ENCODE measurements around the gene INPP5K. TPM values are rescaled to one million over a fixed set of nuclear protein-coding genes. Genes with fewer than 3 reads are reported as not detected.
"Not testable (repeated sequence)": the region's sequence is repeated elsewhere in the genome, so short reads cannot be mapped to it uniquely, and the experiment has no call there.

INPP5K gene
- total and polyA plus RNA-seq, 7 experiments from 2014 or later, result 50.5 to 184 (median 84.2) TPM

- CTCF ChIA-PET, result interaction anchor here (0.6 to 1.2 kb wide), 3 partner anchors 31 to 71 kb away, joined by 3 to 4 read pairs (median 4); no protein-coding TSS in a partner anchor
- intact Hi-C loops (cut with micrococcal nuclease), result not testable (repeated sequence)
These were observed 62.7 kb downstream of the INPP5K start for GRCh38 chr17:1453694-1454093.

DNA sequence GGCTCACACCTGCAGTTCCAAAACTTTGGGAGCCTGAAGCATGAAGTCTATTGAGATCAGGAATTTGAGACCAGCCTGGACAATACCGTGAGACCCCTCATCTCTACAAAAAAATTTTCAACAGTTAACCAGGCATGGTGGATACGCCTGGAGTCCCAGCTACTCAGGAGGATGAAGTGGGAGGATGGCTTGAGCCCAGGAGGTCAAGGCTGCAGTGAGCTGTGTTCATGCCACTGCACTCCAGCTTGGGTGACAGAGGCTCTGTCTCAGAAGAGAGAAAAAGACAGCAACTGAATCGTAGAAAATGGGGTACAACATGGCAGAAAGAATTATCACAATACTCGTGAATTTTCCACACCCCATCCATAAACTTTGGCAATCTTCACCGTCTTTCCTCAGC, 63.6 kb downstream of the INPP5K start:
- POLR2A ChIA-PET, result no interaction called here

More at GRCh38 chr17:1453694-1454093, 62.7 kb downstream of the INPP5K start:
- Mint-ChIP-seq H3K4me3 (peak overlapping the region; percentile 33 to 91 (median 62)), H3K27ac (peak overlapping the region in 5 of 9 donors; percentile 13 to 81 (median 43)), H3K4me1 (peaks cover 31 to 66% (median 53%) of the 10 kb centered on the region in 7 donors)
- H3K27ac ChIP-seq (ENCODE audit: low read depth, low read length); ATAC-seq; H3K27me3 ChIP-seq (ENCODE audit: control insufficient read depth in 2 of 2, insufficient read depth in 2 of 2, low read length in 2 of 2); H3K9me3 Mint-ChIP-seq; H3K4me3 ChIP-seq (ENCODE audit: low read length); H3K27me3 Mint-ChIP-seq; DNase-seq; H3K9me3 ChIP-seq (ENCODE audit: control insufficient read depth in 2 of 3, low read length in 3 of 3); H3K36me3 Mint-ChIP-seq: not testable (repeated sequence)
- POLR2A ChIA-PET, result interaction anchor here (1.5 kb wide), 1 partner anchor 88 kb away, joined by 3 read pairs; no protein-coding TSS in a partner anchor
- Histone ChIP-seq H3K4me1 (ENCODE audit: control insufficient read depth in 2 of 2, insufficient read depth in 2 of 2, low read length in 2 of 2) (peaks cover 18 to 31% of the 10 kb centered on the region in 2 donors), H3K36me3 (ENCODE audit: control insufficient read depth in 2 of 3, insufficient read depth in 3 of 3, low read length in 3 of 3) (peaks cover 0 to 11% (median 0%) of the 10 kb centered on the region in 3 experiments)

DNA sequence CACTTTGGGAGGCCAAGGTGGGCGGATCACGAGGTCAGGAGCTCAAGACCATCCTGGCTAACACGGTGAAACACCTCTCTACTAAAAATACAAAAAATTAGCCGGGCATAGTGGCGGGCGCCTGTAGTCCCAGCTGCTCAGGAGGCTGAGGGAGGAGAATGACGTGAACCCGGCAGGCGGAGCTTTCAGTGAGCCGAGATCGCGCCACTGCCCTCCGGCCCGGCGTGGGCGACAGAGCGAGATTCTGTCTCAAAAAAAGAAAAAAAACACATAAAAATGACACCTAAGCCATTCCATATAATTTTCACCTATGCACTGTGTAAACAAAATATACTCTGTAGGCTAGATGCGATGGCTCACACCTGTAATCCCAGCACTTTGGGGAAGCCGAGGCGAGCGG, 66.2 kb downstream of the INPP5K start:
- H3K27ac ChIP-seq (ENCODE audit: low read depth, low read length); intact Hi-C loops (cut with micrococcal nuclease); H3K27me3 Mint-ChIP-seq; H3K9me3 Mint-ChIP-seq; CTCF ChIA-PET; H3K27ac Mint-ChIP-seq; H3K27me3 ChIP-seq (ENCODE audit: control insufficient read depth in 2 of 2, insufficient read depth in 2 of 2, low read length in 2 of 2); H3K9me3 ChIP-seq (ENCODE audit: control insufficient read depth in 2 of 3, low read length in 3 of 3); DNase-seq; POLR2A ChIA-PET; H3K4me3 ChIP-seq (ENCODE audit: low read length); ATAC-seq: not testable (repeated sequence)
- Histone ChIP-seq H3K36me3 (ENCODE audit: control insufficient read depth in 2 of 3, insufficient read depth in 3 of 3, low read length in 3 of 3) (peaks cover 0 to 13% (median 0%) of the 10 kb centered on the region in 3 experiments), H3K4me1 (ENCODE audit: control insufficient read depth in 2 of 2, insufficient read depth in 2 of 2, low read length in 2 of 2) (peaks cover 16 to 35% of the 10 kb centered on the region in 2 donors)
- H3K4me3 Mint-ChIP-seq, result peak overlapping the region in 1 of 10 donors; percentile 9
- H3K4me1 Mint-ChIP-seq, result peaks cover 34 to 83% (median 64%) of the 10 kb centered on the region in 7 donors
- H3K36me3 Mint-ChIP-seq, result peaks cover 0 to 12% (median 4%) of the 10 kb centered on the region in 5 donors

More for the DNA sequence above, 63.6 kb downstream of the INPP5K start:
- CTCF ChIA-PET, result interaction anchor here (0.7 to 1.2 kb wide), 4 partner anchors 32 to 92 kb away, joined by 3 to 4 read pairs (median 3); no protein-coding TSS in a partner anchor
- H3K27ac Mint-ChIP-seq, result peak overlapping the region in 2 of 9 donors; percentile 36 to 47
- H3K27me3 ChIP-seq (ENCODE audit: control insufficient read depth in 2 of 2, insufficient read depth in 2 of 2, low read length in 2 of 2), result no peaks in the 10 kb centered on the region
- no peaks in the 10 kb centered on the region for H3K9me3 Mint-ChIP-seq
- no peak overlapping the region for H3K27ac ChIP-seq (ENCODE audit: low read depth, low read length)
- peaks cover 18 to 34% of the 10 kb centered on the region in 2 donors for H3K4me1 ChIP-seq (ENCODE audit: control insufficient read depth in 2 of 2, insufficient read depth in 2 of 2, low read length in 2 of 2)
- H3K4me3 ChIP-seq (ENCODE audit: low read length), result no peak overlapping the region
- no peak for ATAC-seq
- no peak for DNase-seq
- H3K4me3 Mint-ChIP-seq, result peak overlapping the region in 6 of 10 donors; percentile 47 to 91 (median 62)
- H3K4me1 Mint-ChIP-seq, result peaks cover 32 to 73% (median 53%) of the 10 kb centered on the region in 7 donors
- peaks cover 0 to 8% (median 4%) of the 10 kb centered on the region in 5 donors for H3K36me3 Mint-ChIP-seq
- no peaks in the 10 kb centered on the region for H3K9me3 ChIP-seq (ENCODE audit: control insufficient read depth in 2 of 3, low read length in 3 of 3)
- peaks cover 0 to 8% (median 0%) of the 10 kb centered on the region in 5 donors for H3K27me3 Mint-ChIP-seq
- peaks cover 0 to 11% (median 0%) of the 10 kb centered on the region in 3 experiments for H3K36me3 ChIP-seq (ENCODE audit: control insufficient read depth in 2 of 3, insufficient read depth in 3 of 3, low read length in 3 of 3)
- intact Hi-C loops (cut with micrococcal nuclease), result no loop called here

DNA sequence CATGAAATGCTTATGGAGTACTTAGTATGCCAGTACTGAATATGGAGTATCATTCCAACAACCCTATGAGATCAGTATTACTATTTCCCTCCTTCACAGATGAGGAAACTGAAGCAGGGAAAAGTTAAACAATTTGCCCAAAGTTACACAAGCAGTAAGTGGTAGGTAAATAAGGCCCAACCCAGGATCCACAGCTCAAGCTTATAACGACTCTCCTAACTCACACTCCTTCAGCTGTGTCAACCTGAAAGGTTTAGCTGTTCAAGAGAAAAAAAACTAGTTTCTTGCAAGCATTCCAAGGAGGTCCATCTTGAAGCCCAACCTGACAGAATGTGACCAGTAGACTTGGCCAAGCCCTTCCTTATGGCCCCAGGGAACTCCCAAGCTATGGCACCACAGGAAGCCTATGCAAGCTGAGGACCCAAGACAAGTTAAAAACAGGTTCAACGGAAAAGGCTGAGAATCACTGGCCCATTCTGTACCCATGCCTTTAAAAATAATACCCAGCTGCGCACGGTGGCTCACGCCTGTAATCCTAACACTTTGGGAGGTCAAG, 66.9 kb downstream of the INPP5K start:
- H3K36me3 Mint-ChIP-seq, result peaks cover 0 to 15% (median 4%) of the 10 kb centered on the region in 5 donors
- Histone ChIP-seq H3K36me3 (ENCODE audit: control insufficient read depth in 2 of 3, insufficient read depth in 3 of 3, low read length in 3 of 3) (peaks cover 0 to 13% (median 0%) of the 10 kb centered on the region in 3 experiments), H3K27ac (ENCODE audit: low read depth, low read length) (no peak overlapping the region), H3K4me1 (ENCODE audit: control insufficient read depth in 2 of 2, insufficient read depth in 2 of 2, low read length in 2 of 2) (peaks cover 10 to 28% of the 10 kb centered on the region in 2 donors), H3K9me3 (ENCODE audit: control insufficient read depth in 2 of 3, low read length in 3 of 3) (no peaks in the 10 kb centered on the region), H3K4me3 (ENCODE audit: low read length) (no peak overlapping the region), H3K27me3 (ENCODE audit: control insufficient read depth in 2 of 2, insufficient read depth in 2 of 2, low read length in 2 of 2) (no peaks in the 10 kb centered on the region)
- ChIA-PET POLR2A (interaction anchor here (1.0 kb wide), 1 partner anchor 50 kb away, joined by 3 read pairs; the partner anchor contains the start of gene YWHAE), CTCF (interaction anchor here (0.6 kb wide), 1 partner anchor 110 kb away, joined by 5 read pairs; no protein-coding TSS in a partner anchor)
- H3K4me3 Mint-ChIP-seq, result peak overlapping the region in 6 of 10 donors; percentile 9 to 35 (median 32)
- DNase-seq, result no peak
- peak overlapping the region in 2 of 9 donors; percentile 40 to 54 for H3K27ac Mint-ChIP-seq
- H3K27me3 Mint-ChIP-seq, result no peaks in the 10 kb centered on the region
- ATAC-seq, result no peak
- H3K9me3 Mint-ChIP-seq, result no peaks in the 10 kb centered on the region
- H3K4me1 Mint-ChIP-seq, result peaks cover 32 to 79% (median 60%) of the 10 kb centered on the region in 7 donors
- intact Hi-C loops (cut with micrococcal nuclease), result no loop called here

DNA sequence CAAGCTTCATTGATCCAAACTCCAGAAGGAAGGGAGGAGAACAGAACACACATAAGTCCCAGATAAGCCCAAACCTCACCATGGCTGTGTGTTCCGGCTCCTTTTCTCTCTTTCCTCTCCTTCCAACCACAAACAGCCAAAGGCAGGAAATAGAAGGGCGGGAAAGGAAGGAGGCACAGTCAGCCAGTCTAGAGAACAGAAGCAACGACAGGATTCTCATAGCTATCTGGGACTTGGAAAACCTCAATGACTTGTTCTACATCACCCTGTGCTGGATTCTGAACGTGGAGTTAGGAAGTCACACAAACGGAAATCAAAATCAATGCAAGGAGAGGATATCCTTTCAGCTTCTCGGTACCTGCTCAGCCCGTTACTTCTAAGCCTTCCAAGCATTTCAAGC, 69.4 kb downstream of the INPP5K start:
- Mint-ChIP-seq H3K36me3 (peaks cover 0 to 11% (median 0%) of the 10 kb centered on the region in 5 donors), H3K4me3 (peak overlapping the region in 8 of 10 donors; percentile 37 to 60 (median 56)), H3K27ac (peak overlapping the region in 6 of 9 donors; percentile 23 to 80 (median 55)), H3K9me3 (no peaks in the 10 kb centered on the region), H3K27me3 (no peaks in the 10 kb centered on the region), H3K4me1 (peaks cover 15 to 54% (median 41%) of the 10 kb centered on the region in 7 donors)
- no peak for DNase-seq
- CTCF ChIA-PET, result no interaction called here
- no peaks in the 10 kb centered on the region for H3K9me3 ChIP-seq (ENCODE audit: control insufficient read depth in 2 of 3, low read length in 3 of 3)
- no peak overlapping the region for H3K27ac ChIP-seq (ENCODE audit: low read depth, low read length)
- H3K36me3 ChIP-seq (ENCODE audit: control insufficient read depth in 2 of 3, insufficient read depth in 3 of 3, low read length in 3 of 3), result peaks cover 0 to 10% (median 0%) of the 10 kb centered on the region in 3 experiments
- peaks cover 3 to 18% of the 10 kb centered on the region in 2 donors for H3K4me1 ChIP-seq (ENCODE audit: control insufficient read depth in 2 of 2, insufficient read depth in 2 of 2, low read length in 2 of 2)
- intact Hi-C loops (cut with micrococcal nuclease), result no loop called here
- ATAC-seq, result no peak
- POLR2A ChIA-PET, result interaction anchor here (1.5 kb wide), 1 partner anchor 55 kb away, joined by 3 read pairs; no protein-coding TSS in a partner anchor
- no peaks in the 10 kb centered on the region for H3K27me3 ChIP-seq (ENCODE audit: control insufficient read depth in 2 of 2, insufficient read depth in 2 of 2, low read length in 2 of 2)
- no peak overlapping the region for H3K4me3 ChIP-seq (ENCODE audit: low read length)

GRCh38 chr17:1446201-1446600, 70.2 kb downstream of the INPP5K start:
- no peaks in the 10 kb centered on the region for H3K27me3 ChIP-seq (ENCODE audit: control insufficient read depth in 2 of 2, insufficient read depth in 2 of 2, low read length in 2 of 2)
- POLR2A ChIA-PET, result no interaction called here
- no peak overlapping the region for H3K4me3 ChIP-seq (ENCODE audit: low read length)
- no peak overlapping the region for H3K27ac ChIP-seq (ENCODE audit: low read depth, low read length)
- peaks cover 3 to 18% of the 10 kb centered on the region in 2 donors for H3K4me1 ChIP-seq (ENCODE audit: control insufficient read depth in 2 of 2, insufficient read depth in 2 of 2, low read length in 2 of 2)
- no peaks in the 10 kb centered on the region for H3K9me3 ChIP-seq (ENCODE audit: control insufficient read depth in 2 of 3, low read length in 3 of 3)
- Mint-ChIP-seq H3K27ac (no peak overlapping the region), H3K36me3 (peaks cover 0 to 11% (median 0%) of the 10 kb centered on the region in 5 donors), H3K4me3 (peak overlapping the region in 4 of 10 donors; percentile 1 to 43 (median 33)), H3K9me3 (no peaks in the 10 kb centered on the region), H3K4me1 (peaks cover 15 to 46% (median 33%) of the 10 kb centered on the region in 7 donors), H3K27me3 (no peaks in the 10 kb centered on the region)
- DNase-seq, result no peak
- CTCF ChIA-PET, result no interaction called here
- peaks cover 0 to 10% (median 0%) of the 10 kb centered on the region in 3 experiments for H3K36me3 ChIP-seq (ENCODE audit: control insufficient read depth in 2 of 3, insufficient read depth in 3 of 3, low read length in 3 of 3)
- ATAC-seq, result no peak
- intact Hi-C loops (cut with micrococcal nuclease), result no loop called here

All from naive thymus-derived CD4-positive, alpha-beta T cell (primary cell).